ENCODE results near the gene NECTIN2.

GRCh38 chr19:44816301-44816700, 29.8 kb upstream of the NECTIN2 start:
- TF ChIP-seq CTCF (conservative IDR thresholded peaks at IDR 0.05; ENCODE audit: low read length), result no peak
- no peak for TF ChIP-seq EZH2phosphoT487 (IDR thresholded peaks at IDR 0.05; ENCODE audit: borderline replicate concordance, low read depth, low read length)
